CD4-positive, CD25-positive, alpha-beta regulatory T cell (primary cell): ENCODE measurements around the gene FMNL2. TPM values are rescaled to one million over a fixed set of nuclear protein-coding genes. Genes with fewer than 3 reads are reported as not detected.

Experiments
- ATAC-seq, 2 donors: fragments of 150-1000 bp; cut with Tn5 transposase; one replicate each; pipeline ENCODE4 v1.10.0; 2021; ENCODE audit warnings: low read depth in 2 of 2, moderate number of reproducible peaks in 2 of 2, moderate library complexity in 1 of 2
- DNase-seq, 3 donors: peaks; one replicate each; pipeline versions ENCODE4 v3.0.0 to v3.0.0-alpha.2; 2012 to 2022; ENCODE audit warnings: mixed read lengths in 1 of 3
- H3K27ac ChIP-seq: one replicate; pipeline ENCODE4 v1.7.0; 2013; ENCODE audit warnings: mild to moderate bottlenecking, low read length; ENCODE audit not compliant: insufficient read depth, poor library complexity, severe bottlenecking
- H3K27me3 ChIP-seq: one replicate; pipeline ENCODE4 v1.7.0; 2013; ENCODE audit warnings: low read length; ENCODE audit not compliant: control insufficient read depth, insufficient read depth
- H3K36me3 ChIP-seq: one replicate; pipeline ENCODE4 v1.7.0; 2013; ENCODE audit warnings: mild to moderate bottlenecking, low read length, moderate library complexity; ENCODE audit not compliant: control insufficient read depth, insufficient read depth
- H3K4me1 ChIP-seq: 2 replicates; pipeline ENCODE4 v1.7.0; 2013; ENCODE audit warnings: mild to moderate bottlenecking, low read length; ENCODE audit not compliant: insufficient read depth, control insufficient read depth, poor library complexity, severe bottlenecking
- H3K4me3 ChIP-seq: one replicate; pipeline ENCODE4 v1.7.0; 2013; ENCODE audit warnings: low read depth, mild to moderate bottlenecking, low read length, moderate library complexity
- H3K9me3 ChIP-seq, 2 experiments: 1 replicate in 1 of 2; 2 replicates in 1 of 2; pipeline ENCODE4 v1.7.0; 2013; ENCODE audit warnings: low read length in 2 of 2, mild to moderate bottlenecking in 1 of 2, moderate library complexity in 1 of 2; ENCODE audit not compliant: control insufficient read depth in 2 of 2
- H3K27ac Mint-ChIP-seq, 3 donors: one replicate each; pipeline ENCODE4 v1.8.0; 2020 to 2022; ENCODE audit warnings: mild to moderate bottlenecking in 3 of 3, mixed read lengths in 3 of 3, moderate library complexity in 2 of 3
- H3K27me3 Mint-ChIP-seq: one replicate; pipeline ENCODE4 v1.8.0; 2022; ENCODE audit warnings: mild to moderate bottlenecking, mixed read lengths
- H3K36me3 Mint-ChIP-seq: one replicate; pipeline ENCODE4 v1.8.0; 2020; ENCODE audit warnings: mixed read lengths
- H3K4me1 Mint-ChIP-seq, 4 donors: one replicate each; pipeline ENCODE4 v1.8.0; 2020 to 2022; ENCODE audit warnings: mixed read lengths in 4 of 4, mild to moderate bottlenecking in 1 of 4
- H3K4me3 Mint-ChIP-seq, 4 donors: one replicate each; pipeline ENCODE4 v1.8.0; 2020 to 2022; ENCODE audit warnings: mild to moderate bottlenecking in 4 of 4, mixed read lengths in 4 of 4, moderate library complexity in 3 of 4
- H3K9me3 Mint-ChIP-seq, 7 donors: one replicate each; pipeline ENCODE4 v1.8.0; 2020 to 2022; ENCODE audit warnings: mixed read lengths in 7 of 7, mild to moderate bottlenecking in 3 of 7, moderate library complexity in 2 of 7
- polyA plus RNA-seq, 4 donors: library from polyadenylated mRNA; unstranded; fragments of 300-500 nt; fragmentation: Illumina TruSeq; gene quantifications; one replicate each; pipeline ENCODE4 v1.2.3, GENCODE V29; 2021
- total RNA-seq: library from RNA; stranded (reverse); gene quantifications from one replicate; pipeline ENCODE4 v1.2.3, GENCODE V29; 2022

FMNL2 gene
- total and polyA plus RNA-seq, 5 donors from 2014 or later = 0.07 to 0.30 (median 0.14) TPM; not detected in 1

DNA sequence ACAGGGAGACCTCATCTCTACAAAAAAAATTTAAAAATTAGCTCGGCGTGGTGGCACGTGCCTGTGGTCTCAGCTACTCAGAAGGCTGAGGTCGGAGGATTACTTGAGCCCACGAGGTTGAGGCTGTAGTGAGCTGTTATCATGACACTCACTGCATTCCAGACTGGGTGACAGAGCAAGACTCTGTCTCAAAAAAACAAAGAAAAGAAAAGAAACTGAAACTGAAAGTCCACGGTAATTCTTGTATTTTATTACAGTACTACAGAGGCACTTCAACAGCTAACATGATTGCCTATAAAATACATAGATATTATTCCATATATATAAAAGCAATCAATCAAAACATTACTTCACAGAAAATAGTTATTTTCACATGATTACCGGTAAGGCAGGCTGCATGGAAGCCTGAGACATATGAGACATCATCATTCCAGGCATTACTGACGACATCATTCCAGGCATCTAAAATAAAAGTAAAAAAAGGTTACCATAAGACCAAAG, 359.2 kb downstream of the FMNL2 start:
- Histone ChIP-seq H3K27me3 (no peaks in the 10 kb centered on the region), H3K27ac (peak overlapping the region; percentile 72), H3K4me3 (peak overlapping the region; percentile 82), H3K36me3 (peaks cover 13% of the 10 kb centered on the region), H3K4me1 (peaks cover 27% of the 10 kb centered on the region), H3K9me3 (no peaks in the 10 kb centered on the region)
- peaks cover 10% of the 10 kb centered on the region for H3K36me3 Mint-ChIP-seq
- H3K27ac Mint-ChIP-seq = peak overlapping the region; percentile 92 to 97 (median 97)
- H3K9me3 Mint-ChIP-seq = no peaks in the 10 kb centered on the region
- no peaks in the 10 kb centered on the region for H3K27me3 Mint-ChIP-seq
- peak overlapping the region; percentile 65 to 98 (median 90) for H3K4me3 Mint-ChIP-seq
- peak; percentile 76 to 82 for ATAC-seq
- peak; percentile 8 to 72 (median 36) for DNase-seq
- peaks cover 35 to 58% (median 45%) of the 10 kb centered on the region in 4 donors for H3K4me1 Mint-ChIP-seq

DNA sequence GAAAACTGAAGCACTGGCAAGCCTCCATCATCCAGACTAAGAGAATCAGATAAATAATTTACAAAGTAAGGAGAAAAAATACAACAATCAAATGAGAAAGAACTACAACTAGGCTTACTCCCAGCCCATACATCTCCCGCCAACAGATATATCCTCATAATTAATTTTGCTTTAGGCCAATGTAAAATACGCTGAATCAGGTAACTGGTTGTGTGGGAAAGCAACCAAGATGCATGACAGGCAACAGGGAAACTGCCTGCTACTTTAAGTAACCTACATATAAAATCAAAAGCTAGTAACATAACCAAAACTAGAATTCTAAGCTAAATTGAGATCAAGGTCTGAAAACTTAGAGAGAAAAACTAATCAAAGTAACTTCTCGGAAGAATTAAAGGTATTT, 360.8 kb downstream of the FMNL2 start:
- peaks cover 40 to 66% (median 49%) of the 10 kb centered on the region in 4 donors for H3K4me1 Mint-ChIP-seq
- Histone ChIP-seq H3K9me3 (no peaks in the 10 kb centered on the region), H3K36me3 (peaks cover 13% of the 10 kb centered on the region), H3K27ac (no peak overlapping the region), H3K4me3 (no peak overlapping the region), H3K27me3 (no peaks in the 10 kb centered on the region), H3K4me1 (peaks cover 32% of the 10 kb centered on the region)
- H3K9me3 Mint-ChIP-seq = no peaks in the 10 kb centered on the region
- peak overlapping the region in 2 of 3 donors; percentile 14 to 25 for H3K27ac Mint-ChIP-seq
- H3K27me3 Mint-ChIP-seq = no peaks in the 10 kb centered on the region
- DNase-seq (no peak), ATAC-seq (no peak)
- H3K4me3 Mint-ChIP-seq = peak overlapping the region in 3 of 4 donors; percentile 0 to 83 (median 16)
- peaks cover 10% of the 10 kb centered on the region for H3K36me3 Mint-ChIP-seq

DNA sequence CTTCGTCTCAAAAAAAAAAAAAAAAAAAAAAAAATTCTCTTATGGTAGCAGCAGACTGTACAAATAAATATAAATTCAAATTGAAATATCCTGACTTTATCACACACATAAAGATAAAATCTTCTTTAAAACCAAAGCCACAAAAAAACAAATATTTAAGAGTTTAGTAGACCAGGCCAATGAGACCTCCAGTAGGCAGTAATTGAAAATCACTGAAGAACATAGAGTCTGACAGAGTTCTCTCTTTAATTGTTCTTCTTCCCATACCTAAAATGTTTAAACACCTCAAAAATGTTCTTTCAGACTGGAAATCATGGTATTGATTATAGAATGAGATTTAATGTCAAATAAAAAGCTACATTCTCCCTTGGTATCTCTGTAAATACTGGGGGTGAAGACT, 361.5 kb downstream of the FMNL2 start:
- no peak for ATAC-seq
- H3K27ac Mint-ChIP-seq = no peak overlapping the region

More for the DNA sequence above, 361.5 kb downstream of the FMNL2 start:
- H3K36me3 Mint-ChIP-seq = peaks cover 13% of the 10 kb centered on the region
- Histone ChIP-seq H3K4me3 (no peak overlapping the region), H3K27ac (peak overlapping the region; percentile 38), H3K36me3 (peaks cover 18% of the 10 kb centered on the region), H3K27me3 (no peaks in the 10 kb centered on the region), H3K9me3 (no peaks in the 10 kb centered on the region), H3K4me1 (peaks cover 32% of the 10 kb centered on the region)
- H3K9me3 Mint-ChIP-seq = peaks cover 0 to 4% (median 0%) of the 10 kb centered on the region in 7 donors
- peaks cover 42 to 68% (median 47%) of the 10 kb centered on the region in 4 donors for H3K4me1 Mint-ChIP-seq
- H3K27me3 Mint-ChIP-seq = no peaks in the 10 kb centered on the region
- H3K4me3 Mint-ChIP-seq = peak overlapping the region in 3 of 4 donors; percentile 16 to 63 (median 26)
- DNase-seq = no peak

Other genes with a start within 250 kb of the FMNL2 start
- 0.30 TPM for gene CACNB4, start 236.1 kb upstream of the FMNL2 start, total RNA-seq
- gene CACNB4, start 236.1 kb upstream of the FMNL2 start, polyA plus RNA-seq = not detected
- gene STAM2, start 159.4 kb upstream of the FMNL2 start, total RNA-seq = 13.4 TPM
- gene STAM2, start 159.4 kb upstream of the FMNL2 start, polyA plus RNA-seq = 1 to 10 TPM; 4.6 to 8.7 (median 7.1) TPM